Kidney tubule cell (primary cell): ENCODE results near the gene GHSR.

Experiments used
- DNase-seq: peaks from one replicate; pipeline ENCODE4 v3.0.0-alpha.2; 2018; ENCODE audit warnings: low spot score

GHSR gene

GRCh38 chr3:172447611-172448579, at the start of gene GHSR:
TSS of gene GHSR (minus strand) at chr3:172448456. CDS start at chr3:172448413, 43 bp downstream.
- DNase-seq, result no peak

GRCh38 chr3:172490198-172490669, 42.0 kb upstream of the GHSR start:
- DNase-seq, result peak; percentile 71

- no peak for DNase-seq
These were observed 29.9 kb upstream of the GHSR start for GRCh38 chr3:172478116-172478515.

GRCh38 chr3:172476347-172476746, 28.1 kb upstream of the GHSR start:
- no peak for DNase-seq

- no peak for DNase-seq
These were observed 27.4 kb upstream of the GHSR start for GRCh38 chr3:172475703-172476102.

GRCh38 chr3:172471903-172472302, 23.6 kb upstream of the GHSR start:
- DNase-seq, result no peak

GRCh38 chr3:172470588-172470987, 22.3 kb upstream of the GHSR start:
- DNase-seq, result no peak

GRCh38 chr3:172467170-172467824, 19.0 kb upstream of the GHSR start:
- peak; percentile 84 for DNase-seq

- DNase-seq, result no peak
These were observed 18.4 kb upstream of the GHSR start for GRCh38 chr3:172466553-172467130.

- DNase-seq, result no peak
These were observed 17.0 kb upstream of the GHSR start for GRCh38 chr3:172465281-172465680.

GRCh38 chr3:172464306-172464705, 16.1 kb upstream of the GHSR start:
- no peak for DNase-seq

- DNase-seq, result peak; percentile 46
These were observed 13.4 kb upstream of the GHSR start for GRCh38 chr3:172461530-172462138.

- DNase-seq, result no peak
These were observed 8.1 kb upstream of the GHSR start for GRCh38 chr3:172456404-172456803.

GRCh38 chr3:172454180-172454579, 5.9 kb upstream of the GHSR start:
- no peak for DNase-seq

- DNase-seq, result peak; percentile 29
These were observed 1.4 kb upstream of the GHSR start for GRCh38 chr3:172449466-172450149.

- DNase-seq, result no peak
These were observed 607 bp upstream of the GHSR start for GRCh38 chr3:172448661-172449465.

- DNase-seq, result peak; percentile 9
These were observed 2.1 kb downstream of the GHSR start for GRCh38 chr3:172446198-172446597.

- no peak for DNase-seq
These were observed 3.4 kb downstream of the GHSR start for GRCh38 chr3:172444821-172445220.

- no peak for DNase-seq
These were observed 5.7 kb downstream of the GHSR start for GRCh38 chr3:172442606-172443005.

- DNase-seq, result no peak
These were observed 6.7 kb downstream of the GHSR start for GRCh38 chr3:172441581-172441980.

- no peak for DNase-seq
These were observed 10.1 kb downstream of the GHSR start for GRCh38 chr3:172438186-172438585.
